NCI-H2029 (cell line): Measurements from ENCODE around the gene MREG.
"Not testable (repeated sequence)": the region's sequence is repeated elsewhere in the genome, so short reads cannot be mapped to it uniquely, and the experiment has no call there.

ENCODE experiments used
- DNase-seq: peaks from one replicate; lab custom pipeline; 2025; lab: John Stamatoyannopoulos, UW

The MREG gene

GRCh38 chr2:215988556-215989207 lies 24.7 kb downstream of the MREG start:
- DNase-seq = not testable (repeated sequence)

GRCh38 chr2:215985257-215985656 lies 28.1 kb downstream of the MREG start:
- no peak for DNase-seq

GRCh38 chr2:215984661-215985060 lies 28.7 kb downstream of the MREG start:
- no peak for DNase-seq

- no peak for DNase-seq
Observed at GRCh38 chr2:215983581-215984351, 29.6 kb downstream of the MREG start.

DNA sequence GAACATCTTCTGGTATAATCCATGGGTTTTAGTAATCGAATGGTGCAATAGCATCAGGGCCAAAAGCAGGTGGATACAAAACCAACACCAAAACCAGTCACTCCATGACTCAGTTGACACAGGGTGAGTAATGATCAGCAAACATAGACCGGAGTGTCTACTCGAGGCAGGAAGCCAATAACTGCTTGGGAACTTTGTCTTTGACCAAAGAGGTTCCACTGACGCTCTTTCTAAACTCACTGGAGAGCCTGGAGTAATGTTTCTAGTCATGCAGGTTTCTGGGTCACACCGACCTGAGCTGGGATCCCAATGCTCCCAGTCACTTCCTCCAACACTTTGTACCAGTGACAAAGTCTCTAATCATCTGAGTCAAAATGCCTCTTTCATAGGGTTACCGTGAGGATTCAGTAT lies 30.9 kb downstream of the MREG start:
- DNase-seq = peak; percentile 85

GRCh38 chr2:215981115-215981514 lies 32.2 kb downstream of the MREG start:
- no peak for DNase-seq

GRCh38 chr2:215979620-215980019 lies 33.7 kb downstream of the MREG start:
- DNase-seq = no peak

DNA sequence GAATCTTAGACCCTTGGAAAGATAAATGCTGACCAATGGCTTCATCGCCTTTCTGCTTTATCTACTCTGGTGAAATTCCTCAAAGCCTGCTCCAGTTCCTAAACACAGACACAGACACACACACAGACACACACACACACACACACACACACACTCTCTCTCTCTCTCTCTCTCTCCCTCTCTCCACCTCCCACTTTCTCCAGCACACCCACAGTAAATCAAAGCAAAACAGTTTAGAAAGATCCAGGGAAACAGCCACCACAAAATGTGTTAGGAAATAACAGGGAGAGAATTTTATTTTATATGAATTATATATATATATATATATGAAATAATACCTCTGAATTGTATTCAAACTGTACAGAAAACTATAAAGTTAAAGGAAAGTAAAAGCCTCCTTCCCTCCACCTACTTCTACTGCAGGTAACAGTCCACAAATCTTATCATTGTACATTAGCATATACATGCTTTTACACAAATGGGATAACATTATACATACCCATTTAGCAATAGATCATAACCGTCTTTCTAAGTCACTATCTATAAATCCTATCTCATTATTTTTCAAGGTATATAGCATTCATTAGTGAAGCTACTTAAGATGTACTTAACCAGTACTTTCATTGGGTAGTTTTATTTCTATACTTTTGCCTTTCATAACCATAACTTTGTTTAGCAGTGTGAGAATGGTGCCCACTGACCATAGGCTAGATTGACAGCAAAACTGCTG lies 38.5 kb downstream of the MREG start:
- DNase-seq = no peak

DNA sequence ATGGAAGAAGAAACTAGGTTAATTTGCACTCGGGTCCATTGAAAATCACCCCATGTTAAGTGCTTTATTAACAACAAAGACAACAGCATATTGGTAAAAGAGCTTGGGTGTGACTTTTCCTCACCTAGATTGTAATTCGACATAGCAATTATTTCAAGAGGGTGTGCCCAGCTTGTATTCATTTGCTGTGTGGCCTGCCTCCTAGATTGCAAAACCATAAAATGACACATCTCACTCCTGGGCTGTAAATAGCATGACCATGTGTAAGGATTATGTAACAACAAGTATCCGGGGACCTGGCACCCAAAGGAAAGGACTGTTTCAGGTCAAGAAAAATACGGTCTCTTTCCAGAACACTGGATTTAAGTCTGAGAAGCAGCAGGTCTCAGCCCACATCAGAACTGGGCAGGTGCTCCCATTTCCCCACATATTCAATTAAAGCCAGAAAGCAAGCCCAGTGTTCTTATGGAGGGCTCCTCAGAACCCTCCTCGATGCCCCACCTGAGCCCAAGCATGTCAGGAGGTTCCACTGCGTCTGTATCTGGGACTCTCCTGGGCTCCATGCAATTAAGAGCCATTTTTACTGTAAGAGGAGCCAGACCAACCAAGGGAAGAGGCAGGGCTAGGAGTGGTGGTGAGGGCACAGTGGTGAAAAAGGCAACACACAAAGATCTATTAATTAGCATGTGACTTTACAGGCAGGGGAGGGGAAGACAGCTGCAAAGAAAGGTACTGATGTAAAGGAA lies 39.2 kb downstream of the MREG start:
- DNase-seq = peak; percentile 31

DNA sequence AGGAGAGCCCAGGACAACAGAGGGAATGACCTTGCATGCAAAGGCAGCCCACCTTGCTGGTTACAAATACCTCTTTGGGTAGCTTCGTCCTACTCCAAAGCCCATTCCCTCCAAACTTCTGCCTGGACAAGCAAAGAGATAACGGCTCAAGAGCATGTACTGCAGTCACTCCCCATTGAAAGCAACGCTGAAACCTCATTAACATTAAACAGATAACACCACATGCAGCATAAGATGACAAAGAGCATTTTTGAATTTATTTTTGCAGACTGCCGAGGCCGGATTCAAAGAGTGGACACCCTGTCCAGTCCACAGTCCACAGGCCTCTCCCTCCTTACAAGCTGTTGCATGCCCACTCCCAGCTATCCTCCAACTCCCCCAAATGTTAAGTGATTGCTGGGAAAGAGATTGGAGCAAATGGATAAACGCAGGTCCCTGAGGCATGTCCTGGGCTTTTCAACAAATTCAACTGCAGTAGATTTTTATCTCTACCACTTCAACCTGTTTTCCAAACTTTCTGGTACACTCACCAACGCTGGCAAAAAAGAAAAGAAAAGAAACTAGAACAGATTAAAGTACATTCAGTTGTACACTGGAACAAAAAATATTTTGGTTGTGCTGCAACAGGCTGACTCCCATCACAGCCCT lies 40.1 kb downstream of the MREG start:
- no peak for DNase-seq

DNA sequence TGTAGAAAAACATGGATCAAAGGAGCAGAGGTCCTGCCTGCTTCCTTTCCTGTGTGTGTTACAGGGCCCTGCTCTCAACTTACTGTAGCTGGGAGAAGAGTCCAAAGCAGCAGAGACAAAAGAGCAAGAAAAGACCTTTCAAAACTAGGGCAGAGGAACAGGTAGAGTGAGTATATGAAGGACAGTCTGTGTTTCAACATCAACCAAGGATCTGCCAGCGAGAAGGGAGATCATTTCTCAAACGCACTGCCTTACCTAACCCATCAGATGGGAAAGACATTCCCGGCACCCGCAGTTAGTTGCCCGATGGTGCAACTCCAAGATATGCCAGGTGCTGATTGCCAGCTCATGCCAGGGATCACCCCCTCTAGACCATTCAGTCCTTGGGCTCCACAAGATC lies 41.7 kb downstream of the MREG start:
- no peak for DNase-seq

DNA sequence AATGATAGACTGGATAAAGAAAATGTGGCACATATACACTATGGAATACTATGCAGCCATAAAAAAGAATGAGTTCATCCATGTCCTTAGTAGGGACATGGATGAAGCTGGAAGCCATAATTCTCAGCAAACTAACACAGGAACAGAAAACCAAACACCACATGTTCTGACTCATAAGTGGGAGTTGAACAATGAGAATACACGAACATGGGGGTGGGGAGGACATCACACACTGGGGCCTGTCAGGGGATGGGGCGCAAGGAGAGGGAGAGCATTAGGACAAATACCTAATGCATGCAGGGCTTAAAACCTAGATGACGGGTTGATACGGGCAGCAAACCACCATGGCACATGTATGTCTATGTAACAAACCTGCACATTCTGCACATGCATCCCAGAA lies 42.5 kb downstream of the MREG start:
- not testable (repeated sequence) for DNase-seq

DNA sequence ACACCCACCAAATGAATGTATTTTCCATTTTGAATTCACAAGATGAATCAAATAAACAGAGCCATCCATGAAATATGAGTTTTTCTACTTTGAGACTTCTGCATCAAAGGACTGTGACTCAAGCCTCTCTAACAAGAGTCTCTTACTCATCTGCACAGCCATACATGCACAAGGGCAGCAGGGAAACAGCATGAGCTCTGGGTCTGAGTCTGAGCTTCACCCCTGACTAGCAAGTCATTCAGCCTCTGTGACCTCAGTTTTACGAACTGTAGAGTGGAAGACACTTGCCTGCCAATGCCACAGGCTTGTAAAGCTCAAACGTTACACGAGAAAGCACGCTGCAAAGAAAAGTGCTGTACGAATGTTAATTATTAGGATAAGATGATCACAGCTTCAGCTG lies 42.9 kb downstream of the MREG start:
- no peak for DNase-seq

- DNase-seq = no peak
Observed at GRCh38 chr2:215969131-215969841, 44.1 kb downstream of the MREG start.

- no peak for DNase-seq
Observed at GRCh38 chr2:215968499-215968898, 44.9 kb downstream of the MREG start.

GRCh38 chr2:215967590-215968378 lies 45.6 kb downstream of the MREG start:
- DNase-seq = no peak

GRCh38 chr2:215966951-215967350 lies 46.4 kb downstream of the MREG start:
- no peak for DNase-seq

GRCh38 chr2:215966274-215966673 lies 47.1 kb downstream of the MREG start:
- no peak for DNase-seq

DNA sequence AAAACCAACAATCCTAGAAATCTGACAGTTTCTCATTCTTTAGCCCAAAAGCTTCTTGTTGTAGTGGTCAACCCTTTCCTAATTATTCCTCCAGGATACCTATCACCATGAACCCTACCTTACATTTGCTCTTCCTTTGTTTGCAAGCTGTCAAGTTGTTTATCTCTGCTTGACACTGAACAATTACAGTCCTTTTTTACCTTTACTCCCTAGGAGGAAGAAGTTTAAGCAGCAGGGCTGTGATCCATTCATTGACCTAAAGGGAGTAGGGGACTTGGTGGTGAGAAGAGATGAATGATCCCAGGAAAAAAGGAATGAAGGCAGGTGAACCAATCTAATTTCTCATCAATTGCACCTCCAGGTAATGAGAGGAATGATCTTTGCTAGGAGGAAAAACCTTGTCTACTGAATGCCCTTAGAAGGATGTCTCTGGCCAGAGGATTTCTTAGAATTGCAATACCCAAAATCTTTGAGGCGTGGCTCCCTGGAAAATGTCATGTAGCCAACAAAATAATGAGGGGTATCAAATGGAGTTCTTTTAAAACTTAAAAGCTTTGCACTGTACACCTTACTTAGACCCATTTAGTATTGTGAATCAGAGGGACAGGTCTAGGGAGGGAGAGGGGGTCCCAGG lies 47.7 kb downstream of the MREG start:
- no peak for DNase-seq

DNA sequence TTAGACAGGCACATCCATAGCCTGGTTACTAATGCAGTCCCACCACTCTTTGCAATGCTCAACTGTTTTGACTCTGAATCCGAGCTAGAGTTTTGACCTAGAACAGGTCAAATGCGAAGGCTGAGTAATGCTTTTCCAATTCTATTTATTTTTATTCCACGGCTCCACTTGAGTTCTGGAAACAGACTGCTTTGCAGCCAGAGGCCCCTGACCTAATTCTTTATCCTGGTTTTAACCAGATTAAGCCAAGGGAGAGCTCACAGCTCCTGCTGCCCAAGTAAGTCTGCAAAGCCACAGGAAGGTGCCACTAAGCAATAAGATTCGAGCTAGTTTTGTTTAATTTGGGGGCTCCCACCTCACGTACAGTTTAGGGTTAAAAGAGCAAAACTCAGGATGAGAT lies 51.4 kb downstream of the MREG start:
- DNase-seq = no peak
